K562 (cell line): ENCODE results near the gene ZCCHC14. TPM values are rescaled to one million over a fixed set of nuclear protein-coding genes. Genes with fewer than 3 reads are reported as not detected.

Experiments used
- CBX2 ChIP-seq: fragments of 200-600 bp; sonication (generic); IDR thresholded peaks from one replicate; pipeline ENCODE4 v1.6.1; 2012; ENCODE audit warnings: mild to moderate bottlenecking, low read length, inconsistent platforms; ENCODE audit not compliant: insufficient read depth, poor library complexity, severe bottlenecking
- CREB5 ChIP-seq: fragments of 250-450 bp; sonication (Bioruptor Pico); IDR thresholded peaks from 2 replicates; pipeline ENCODE4 v1.5.0; 2020; ENCODE audit warnings: mild to moderate bottlenecking
- CREBBP ChIP-seq: IDR thresholded peaks from one replicate; pipeline ENCODE4 v1.6.1; 2012; ENCODE audit warnings: low read depth, mild to moderate bottlenecking, control low read depth, inconsistent platforms, low read length
- ETS1 ChIP-seq: conservative IDR thresholded peaks from 2 replicates; pipeline ENCODE4 v1.6.1; 2011; ENCODE audit warnings: low read depth, mild to moderate bottlenecking, low read length; ENCODE audit not compliant: control insufficient read depth
- NFRKB ChIP-seq: fragments of 450-650 bp; IDR thresholded peaks from 2 replicates; pipeline ENCODE4 v1.6.1; 2016; ENCODE audit warnings: low read depth
- NONO ChIP-seq, 2 experiments: fragments of 200-400 bp in 1 of 2; fragments of 450-650 bp in 1 of 2; formaldehyde crosslinking in 1 of 2; IDR thresholded peaks; 2 replicates each; pipeline ENCODE4 v1.6.1; 2017; ENCODE audit warnings: low read depth in 2 of 2, mild to moderate bottlenecking in 2 of 2, moderate library complexity in 2 of 2, low read length in 1 of 2
- SNIP1 ChIP-seq: fragments of 450-650 bp; IDR thresholded peaks from 2 replicates; pipeline ENCODE4 v1.7.1; 2017; ENCODE audit warnings: low read depth, mild to moderate bottlenecking
- U2AF2 ChIP-seq: fragments of 200-400 bp; formaldehyde crosslinking; optimal IDR thresholded peaks from 2 replicates; pipeline ENCODE3; 2017; ENCODE audit warnings: low read depth, mild to moderate bottlenecking, low read length
- USF1 ChIP-seq: sonication (generic); formaldehyde crosslinking; IDR thresholded peaks from 2 replicates; pipeline ENCODE4 v1.9.0; 2022; ENCODE audit warnings: mild to moderate bottlenecking, missing genetic modification reagents
- ZNF561 ChIP-seq: fragments of 450-650 bp; formaldehyde crosslinking; conservative IDR thresholded peaks from 2 replicates; pipeline ENCODE4 v1.4.0; 2020; ENCODE audit warnings: mild to moderate bottlenecking, moderate library complexity
- ZNF639 ChIP-seq, 2 experiments: fragments of 200-800 bp in 1 of 2; sonication (Bioruptor generic) in 1 of 2; sonication (generic) in 1 of 2; formaldehyde crosslinking in 1 of 2; IDR thresholded peaks in 1 of 2; conservative IDR thresholded peaks in 1 of 2; 2 replicates each; pipeline versions ENCODE4 v1.5.0 to v1.6.1; 2016 to 2020; ENCODE audit warnings: missing compliant biosample characterization in 1 of 2, missing genetic modification characterization in 1 of 2, missing genetic modification reagents in 1 of 2
- ZZZ3 ChIP-seq: fragments of 450-650 bp; IDR thresholded peaks from 2 replicates; pipeline ENCODE4 v1.6.1; 2016; ENCODE audit warnings: antibody characterized with exemption, mild to moderate bottlenecking, moderate library complexity
- polyA plus RNA-seq, 8 experiments: library from polyadenylated mRNA; depleted of rRNA in 4 of 8; stranded (reverse) in 5 of 8; unstranded in 3 of 8; fragments of >200 nt; fragmentation: Nextera tagmentation in 2 of 8; fragmentation: Illumina TruSeq in 1 of 8; extraction: Ambion mirVana in 2 of 8; extraction: Trizol in 1 of 8; gene quantifications; 2 replicates each; pipeline versions ENCODE4 v1.2.1 to v1.2.3, GENCODE V29; 2011 to 2014; ENCODE audit warnings: inconsistent platforms in 1 of 8, missing spikeins in 1 of 8
- total RNA-seq, 7 experiments: library from RNA; depleted of rRNA in 6 of 7; stranded (reverse); fragments of >200 nt in 6 of 7; fragmentation: Illumina TruSeq in 2 of 7; extraction: Trizol in 2 of 7; gene quantifications; 2 replicates each; pipeline versions ENCODE4 v1.2.1 to v1.2.3, GENCODE V29; 2011 to 2021; ENCODE audit warnings: low replicate concordance in 1 of 7
- TF ChIP-seq, protein P1 (sequence below): fragments of 250-450 bp; sonication (Bioruptor Pico); IDR thresholded peaks from 2 replicates; pipeline ENCODE4 v1.4.0; 2020
- TF ChIP-seq, protein P2 (sequence below): sonication (generic); IDR thresholded peaks from 2 replicates; pipeline ENCODE4 v1.6.1; 2016

ZCCHC14 gene
- total and polyA plus RNA-seq, 9 of the 15 experiments (the other 6 are each of a cell fraction or from before 2014, with no cell fraction given): 1.5 to 12.4 (median 2.9) TPM

GRCh38 chr16:87391324-87391949 is 101.4 kb downstream of the ZCCHC14 start (continued):
- no peak for TF ChIP-seq CREBBP
- TF ChIP-seq ZZZ3: no peak
- TF ChIP-seq CBX2: no peak
- no peak for TF ChIP-seq U2AF2
- TF ChIP-seq ZNF639 (CRISPR knock-in tag; conservative IDR thresholded peaks at IDR 0.05 in 1 of 2, IDR thresholded peaks at IDR 0.05 in 1 of 2): peak in 1 of 2 experiments; percentile 21; a peak in 1 of 4 replicates
- TF ChIP-seq CREB5 (CRISPR knock-in tag): no peak
- TF ChIP-seq NFRKB: peak; percentile 76; the same call in 1 of the 2 replicates
- no peak for TF ChIP-seq SNIP1
- no peak for TF ChIP-seq ETS1
- TF ChIP-seq, protein P1, sequence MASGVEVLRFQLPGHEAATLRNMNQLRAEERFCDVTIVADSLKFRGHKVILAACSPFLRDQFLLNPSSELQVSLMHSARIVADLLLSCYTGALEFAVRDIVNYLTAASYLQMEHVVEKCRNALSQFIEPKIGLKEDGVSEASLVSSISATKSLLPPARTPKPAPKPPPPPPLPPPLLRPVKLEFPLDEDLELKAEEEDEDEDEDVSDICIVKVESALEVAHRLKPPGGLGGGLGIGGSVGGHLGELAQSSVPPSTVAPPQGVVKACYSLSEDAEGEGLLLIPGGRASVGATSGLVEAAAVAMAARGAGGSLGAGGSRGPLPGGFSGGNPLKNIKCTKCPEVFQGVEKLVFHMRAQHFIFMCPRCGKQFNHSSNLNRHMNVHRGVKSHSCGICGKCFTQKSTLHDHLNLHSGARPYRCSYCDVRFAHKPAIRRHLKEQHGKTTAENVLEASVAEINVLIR (CRISPR knock-in tag): no peak
- 0 out of 4 replicates have a peak, but pooled peaks of 1 of the 2 experiments have one; percentile 19 for TF ChIP-seq NONO (IDR thresholded peaks at IDR 0.05; ENCODE audit: low read depth in 2 of 2, low read length in 1 of 2)
- TF ChIP-seq, protein P2, sequence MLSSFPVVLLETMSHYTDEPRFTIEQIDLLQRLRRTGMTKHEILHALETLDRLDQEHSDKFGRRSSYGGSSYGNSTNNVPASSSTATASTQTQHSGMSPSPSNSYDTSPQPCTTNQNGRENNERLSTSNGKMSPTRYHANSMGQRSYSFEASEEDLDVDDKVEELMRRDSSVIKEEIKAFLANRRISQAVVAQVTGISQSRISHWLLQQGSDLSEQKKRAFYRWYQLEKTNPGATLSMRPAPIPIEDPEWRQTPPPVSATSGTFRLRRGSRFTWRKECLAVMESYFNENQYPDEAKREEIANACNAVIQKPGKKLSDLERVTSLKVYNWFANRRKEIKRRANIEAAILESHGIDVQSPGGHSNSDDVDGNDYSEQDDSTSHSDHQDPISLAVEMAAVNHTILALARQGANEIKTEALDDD: no peak
- TF ChIP-seq ZNF561 (CRISPR knock-in tag): no peak
- no peak for TF ChIP-seq USF1 (CRISPR knock-in tag)
